ENCODE data around the gene HSP90B1. TPM values are rescaled to one million over a fixed set of nuclear protein-coding genes. Genes with fewer than 3 reads are reported as not detected.

Gene HSP90B1
- total and polyA plus RNA-seq, 9 of the 15 experiments (the other 6 are each of a cell fraction or from before 2014, with no cell fraction given), result 196 to 719 (median 557) TPM

DNA sequence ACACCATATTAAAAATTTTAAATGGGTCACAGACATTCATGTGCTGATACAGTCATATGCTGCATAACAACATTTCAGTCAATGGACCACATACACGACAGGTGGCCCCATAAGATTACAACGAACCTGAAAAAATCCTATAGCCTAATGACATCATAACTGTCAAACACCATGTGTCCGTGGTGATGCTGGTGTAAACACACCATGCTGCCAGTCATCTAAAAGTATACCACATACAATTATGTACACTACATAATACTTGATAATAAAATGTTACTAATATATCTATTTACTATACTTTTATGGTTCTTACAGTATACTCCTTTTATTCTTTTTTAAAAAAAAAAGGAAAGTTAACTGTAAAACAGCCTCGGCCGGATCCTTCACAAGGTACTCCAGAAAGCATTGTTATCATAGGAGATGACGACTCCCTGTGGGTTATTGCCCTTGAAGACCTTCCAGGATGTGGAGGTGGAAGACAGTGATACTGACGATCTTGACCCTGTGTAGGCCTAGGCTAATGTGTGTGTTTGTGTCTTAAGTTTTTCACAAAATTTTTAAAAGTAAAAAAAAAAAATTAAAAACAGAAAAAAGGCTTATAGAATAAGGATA, 30.5 kb downstream of the HSP90B1 start:
- no peak for FAIRE-seq
- intact Hi-C loops (cut with micrococcal nuclease), result loop anchor here (5.0 kb wide), 1 partner anchor 147 kb away; no protein-coding TSS in a partner anchor
- TF ChIP-seq, protein P1, sequence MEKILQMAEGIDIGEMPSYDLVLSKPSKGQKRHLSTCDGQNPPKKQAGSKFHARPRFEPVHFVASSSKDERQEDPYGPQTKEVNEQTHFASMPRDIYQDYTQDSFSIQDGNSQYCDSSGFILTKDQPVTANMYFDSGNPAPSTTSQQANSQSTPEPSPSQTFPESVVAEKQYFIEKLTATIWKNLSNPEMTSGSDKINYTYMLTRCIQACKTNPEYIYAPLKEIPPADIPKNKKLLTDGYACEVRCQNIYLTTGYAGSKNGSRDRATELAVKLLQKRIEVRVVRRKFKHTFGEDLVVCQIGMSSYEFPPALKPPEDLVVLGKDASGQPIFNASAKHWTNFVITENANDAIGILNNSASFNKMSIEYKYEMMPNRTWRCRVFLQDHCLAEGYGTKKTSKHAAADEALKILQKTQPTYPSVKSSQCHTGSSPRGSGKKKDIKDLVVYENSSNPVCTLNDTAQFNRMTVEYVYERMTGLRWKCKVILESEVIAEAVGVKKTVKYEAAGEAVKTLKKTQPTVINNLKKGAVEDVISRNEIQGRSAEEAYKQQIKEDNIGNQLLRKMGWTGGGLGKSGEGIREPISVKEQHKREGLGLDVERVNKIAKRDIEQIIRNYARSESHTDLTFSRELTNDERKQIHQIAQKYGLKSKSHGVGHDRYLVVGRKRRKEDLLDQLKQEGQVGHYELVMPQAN (IDR thresholded peaks at IDR 0.05; ENCODE audit: borderline replicate concordance), result peak; percentile 62; the same call in 1 of the 2 replicates
- TF ChIP-seq NCOR1 (IDR thresholded peaks at IDR 0.05) (peak; percentile 63), KDM1A (IDR thresholded peaks at IDR 0.05) (peak in 1 of 2 experiments; percentile 52; a peak in 1 of 4 replicates), ZNF639 (CRISPR knock-in tag; conservative IDR thresholded peaks at IDR 0.05 in 1 of 2, IDR thresholded peaks at IDR 0.05 in 1 of 2) (no peak), EGR1 (conservative IDR thresholded peaks at IDR 0.05) (0 out of 2 replicates have a peak, but pooled peaks have one; percentile 10), ATF1 (CRISPR knock-in tag; IDR thresholded peaks at IDR 0.05) (no peak), ATF1 (tag; IDR thresholded peaks at IDR 0.05) (peak; percentile 69), SMARCC2 (IDR thresholded peaks at IDR 0.05; ENCODE audit: low read depth) (0 out of 2 replicates have a peak, but pooled peaks have one; percentile 30), KDM5B (IDR thresholded peaks at IDR 0.05; ENCODE audit: insufficient replicate concordance, low read depth, low read length) (no peak), PRDM10 (IDR thresholded peaks at IDR 0.05; ENCODE audit: partially characterized antibody) (no peak), HDAC1 (IDR thresholded peaks at IDR 0.05) (peak in 1 of 2 experiments; percentile 51; a peak in 1 of 4 replicates)
- TF ChIP-seq, protein P2, sequence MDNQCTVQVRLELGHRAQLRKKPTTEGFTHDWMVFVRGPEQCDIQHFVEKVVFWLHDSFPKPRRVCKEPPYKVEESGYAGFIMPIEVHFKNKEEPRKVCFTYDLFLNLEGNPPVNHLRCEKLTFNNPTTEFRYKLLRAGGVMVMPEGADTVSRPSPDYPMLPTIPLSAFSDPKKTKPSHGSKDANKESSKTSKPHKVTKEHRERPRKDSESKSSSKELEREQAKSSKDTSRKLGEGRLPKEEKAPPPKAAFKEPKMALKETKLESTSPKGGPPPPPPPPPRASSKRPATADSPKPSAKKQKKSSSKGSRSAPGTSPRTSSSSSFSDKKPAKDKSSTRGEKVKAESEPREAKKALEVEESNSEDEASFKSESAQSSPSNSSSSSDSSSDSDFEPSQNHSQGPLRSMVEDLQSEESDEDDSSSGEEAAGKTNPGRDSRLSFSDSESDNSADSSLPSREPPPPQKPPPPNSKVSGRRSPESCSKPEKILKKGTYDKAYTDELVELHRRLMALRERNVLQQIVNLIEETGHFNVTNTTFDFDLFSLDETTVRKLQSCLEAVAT (IDR thresholded peaks at IDR 0.05), result no peak

More for the DNA sequence above, 30.5 kb downstream of the HSP90B1 start:
- Histone ChIP-seq H4K20me1 (replicated peaks; ENCODE audit: control insufficient read depth, insufficient read depth, low read length) (no peaks in the 10 kb centered on the region), H3K36me3 (ENCODE audit: control insufficient read depth, insufficient read depth, low read length) (peaks cover 7% of the 10 kb centered on the region; the same call in 1 of the 3 replicates), H3K4me2 (ENCODE audit: insufficient read depth, low read length) (no peak overlapping the region; the same call in 1 of the 2 replicates), H3K4me1 (replicated peaks in 1 of 2; ENCODE audit: control insufficient read depth in 2 of 2, insufficient read depth in 2 of 2, low read length in 2 of 2) (peaks cover 10 to 19% of the 10 kb centered on the region in 2 experiments; a peak in 4 of 5 replicates), H3K27me3 (ENCODE audit: control insufficient read depth in 2 of 2, insufficient read depth in 2 of 2, low read length in 2 of 2) (no peaks in the 10 kb centered on the region), H3K27ac (ENCODE audit: extremely low read depth, low read depth, low read length) (peak overlapping the region; percentile 60; the same call in 2 of the 3 replicates), H3K4me3 (no peak overlapping the region), H3K9me3 (replicated peaks; ENCODE audit: control insufficient read depth, insufficient read depth, low read depth, low read length) (no peaks in the 10 kb centered on the region), H2AFZ (ENCODE audit: low read depth, low read length) (no peak overlapping the region), H3K9ac (ENCODE audit: insufficient read depth in 1 of 2, low read depth in 2 of 2, low read length in 2 of 2) (peak overlapping the region in 1 of 2 experiments; percentile 6; a peak in 1 of 4 replicates), H3K79me2 (ENCODE audit: control insufficient read depth, insufficient read depth, low read length) (peaks cover 44% of the 10 kb centered on the region), H3K9me1 (ENCODE audit: control insufficient read depth, insufficient read depth, low read length) (no peaks in the 10 kb centered on the region)
- in situ Hi-C loops (cut with MboI), result no loop called here
- no TSS peak for BruUV-seq (replicated peaks)
- CTCF ChIA-PET (ENCODE audit: low intra/inter-chr PET ratio), result no interaction called here
- POLR2A ChIA-PET, result interaction anchor here (1.1 to 2.3 kb wide), 3 partner anchors 10 to 326 kb away, joined by 3 to 5 read pairs (median 3); no protein-coding TSS in a partner anchor
- ATAC-seq (peak; percentile 16), DNase-seq (ENCODE audit: extremely low read depth in 1 of 4, low spot score in 3 of 4) (peak in 2 of 4 experiments; percentile 53 to 76)
- WGBS (ENCODE audit: insufficient coverage, low coverage, missing lambda C conversion rate), result 6% methylated on average over 7 of the region's 7 CpGs

Data from K562 (cell line).